IMR-90 (cell line): Measurements from ENCODE around the gene UNC13C. TPM values are rescaled to one million over a fixed set of nuclear protein-coding genes. Genes with fewer than 3 reads are reported as not detected.

Experiments
- ATAC-seq: fragments of 200-7000 bp; cut with Tn5 transposase; 2 replicates; pipeline ENCODE4 v1.9.1; 2020; ENCODE audit warnings: low read depth, mild to moderate bottlenecking, moderate library complexity
- BruUV-seq: library from RNA; stranded (reverse); fragments of 400-500 nt; replicated peaks from 2 replicates; lab custom pipeline; 2021; lab: Mats Ljungman, UMichigan
- CTCF ChIA-PET: fragments of 300-600 bp; formaldehyde crosslinking; extraction: SDS; loops from one replicate; lab custom pipeline; 2021; ENCODE audit warnings: antibody characterized with exemption; lab: Yijun Ruan, JAX
- POLR2A ChIA-PET: fragments of 300-600 bp; sonication (Branson Sonifier 250); formaldehyde crosslinking; loops from one replicate; lab custom pipeline; 2022; ENCODE audit warnings: antibody characterized with exemption; ENCODE audit not compliant: unreplicated experiment; lab: Charles Lee
- DNase-seq: peaks from one replicate; pipeline ENCODE4 v3.0.0; 2013
- H2AFZ ChIP-seq: replicated peaks from 2 replicates; pipeline ENCODE3; 2013; ENCODE audit warnings: low read length, mild to moderate bottlenecking; ENCODE audit not compliant: poor library complexity
- H2AK5ac ChIP-seq: 2 replicates; pipeline ENCODE4 v1.6.1; 2013; ENCODE audit warnings: low read depth, low read length, inconsistent platforms
- H2AK9ac ChIP-seq: replicated peaks from 2 replicates; pipeline ENCODE3; 2013; ENCODE audit warnings: mild to moderate bottlenecking, low read depth, low read length, moderate library complexity; ENCODE audit not compliant: poor library complexity
- H2BK120ac ChIP-seq: 2 replicates; pipeline ENCODE4 v1.6.1; 2013; ENCODE audit warnings: low read depth, low read length, inconsistent platforms
- H2BK15ac ChIP-seq: 3 replicates; pipeline ENCODE4 v1.6.1; 2013; ENCODE audit warnings: low read depth, low read length, inconsistent platforms
- H2BK20ac ChIP-seq: 2 replicates; pipeline ENCODE4 v1.6.1; 2013; ENCODE audit warnings: low read depth, mild to moderate bottlenecking, inconsistent platforms, low read length, moderate library complexity
- H2BK5ac ChIP-seq: 2 replicates; pipeline ENCODE4 v1.6.1; 2013; ENCODE audit warnings: mild to moderate bottlenecking, low read depth, low read length, inconsistent platforms; ENCODE audit not compliant: poor library complexity, severe bottlenecking
- H3K14ac ChIP-seq: replicated peaks from 2 replicates; pipeline ENCODE4 v1.6.1; 2013; ENCODE audit warnings: low read depth, low read length, inconsistent platforms
- H3K18ac ChIP-seq: 2 replicates; pipeline ENCODE4 v1.6.1; 2013; ENCODE audit warnings: low read depth, low read length, control low read depth
- H3K23ac ChIP-seq: 2 replicates; pipeline ENCODE4 v1.6.1; 2013; ENCODE audit warnings: low read depth, low read length, inconsistent platforms
- H3K27ac ChIP-seq: 2 replicates; pipeline ENCODE4 v1.5.1; 2013; ENCODE audit warnings: mild to moderate bottlenecking, control low read depth, low read length; ENCODE audit not compliant: insufficient read depth
- H3K27me3 ChIP-seq: 2 replicates; pipeline ENCODE4 v1.6.1; 2013; ENCODE audit warnings: low read length; ENCODE audit not compliant: control insufficient read depth, insufficient read depth
- H3K36me3 ChIP-seq: 2 replicates; pipeline ENCODE4 v1.6.1; 2013; ENCODE audit warnings: low read length, mixed read lengths; ENCODE audit not compliant: control insufficient read depth, insufficient read depth
- H3K4ac ChIP-seq: 2 replicates; pipeline ENCODE4 v1.6.1; 2013; ENCODE audit warnings: low read depth, low read length, inconsistent platforms
- H3K4me1 ChIP-seq: 2 replicates; pipeline ENCODE4 v1.6.1; 2013; ENCODE audit warnings: low read length, mixed read lengths; ENCODE audit not compliant: control insufficient read depth, insufficient read depth
- H3K4me2 ChIP-seq: 2 replicates; pipeline ENCODE4 v1.6.1; 2013; ENCODE audit warnings: low read depth, mild to moderate bottlenecking, control low read depth, low read length, moderate library complexity
- H3K4me3 ChIP-seq: 2 replicates; pipeline ENCODE4 v1.5.1; 2013; ENCODE audit warnings: low read depth, mild to moderate bottlenecking, control low read depth, low read length, moderate library complexity; ENCODE audit not compliant: insufficient read depth
- H3K56ac ChIP-seq: 2 replicates; pipeline ENCODE4 v1.6.1; 2013; ENCODE audit warnings: low read length, inconsistent platforms; ENCODE audit not compliant: insufficient read depth; ENCODE audit errors: extremely low read depth
- H3K79me1 ChIP-seq, 2 experiments: 2 replicates each; pipeline ENCODE4 v1.6.1; 2013; ENCODE audit warnings: low read length in 2 of 2, inconsistent platforms in 1 of 2, low read depth in 1 of 2
- H3K9ac ChIP-seq: 2 replicates; pipeline ENCODE4 v1.6.1; 2013; ENCODE audit warnings: low read depth, low read length, control low read depth
- H3K9me1 ChIP-seq: 2 replicates; pipeline ENCODE4 v1.6.1; 2013; ENCODE audit warnings: low read length, inconsistent platforms; ENCODE audit not compliant: insufficient read depth
- H3K9me3 ChIP-seq: 2 replicates; pipeline ENCODE4 v1.6.1; 2013; ENCODE audit warnings: low read length; ENCODE audit not compliant: control insufficient read depth, insufficient read depth
- H4K20me1 ChIP-seq: 2 replicates; pipeline ENCODE4 v1.6.1; 2013; ENCODE audit warnings: low read length, inconsistent platforms; ENCODE audit not compliant: insufficient read depth
- H4K5ac ChIP-seq: 2 replicates; pipeline ENCODE4 v1.6.1; 2013; ENCODE audit warnings: mild to moderate bottlenecking, low read depth, low read length, control low read depth
- H4K8ac ChIP-seq, 2 experiments: 2 replicates each; pipeline ENCODE4 v1.6.1; 2013; ENCODE audit warnings: low read depth in 2 of 2, low read length in 2 of 2, control low read depth in 1 of 2, inconsistent platforms in 1 of 2
- H4K91ac ChIP-seq: 2 replicates; pipeline ENCODE4 v1.6.1; 2013; ENCODE audit warnings: low read depth, low read length, inconsistent platforms; ENCODE audit not compliant: insufficient read depth
- BHLHE40 ChIP-seq: fragments of 150-350 bp; IDR thresholded peaks from 2 replicates; pipeline ENCODE4 v1.6.1; 2016; ENCODE audit warnings: mild to moderate bottlenecking, low read depth, low read length
- CEBPB ChIP-seq: IDR thresholded peaks from 2 replicates; pipeline ENCODE4 v1.6.1; 2012; ENCODE audit warnings: low read depth, low read length, improper control_type of control experiment
- CHD1 ChIP-seq: IDR thresholded peaks from 2 replicates; pipeline ENCODE4 v1.6.1; 2012; ENCODE audit warnings: low read depth, low read length, improper control_type of control experiment
- ELK1 ChIP-seq: fragments of 150-350 bp; IDR thresholded peaks from 2 replicates; pipeline ENCODE4 v1.6.1; 2016; ENCODE audit warnings: low read depth, mild to moderate bottlenecking, low read length, moderate library complexity, borderline replicate concordance
- FOS ChIP-seq: fragments of 150-350 bp; IDR thresholded peaks from 2 replicates; pipeline ENCODE4 v1.6.1; 2016; ENCODE audit warnings: low read depth, low read length
- MAFK ChIP-seq: IDR thresholded peaks from 2 replicates; pipeline ENCODE4 v1.6.1; 2012; ENCODE audit warnings: low read depth, low read length, improper control_type of control experiment
- NFE2L2 ChIP-seq: fragments of 150-350 bp; IDR thresholded peaks from 2 replicates; pipeline ENCODE4 v1.6.1; 2016; ENCODE audit warnings: low read depth, mild to moderate bottlenecking, low read length
- POLR2A ChIP-seq: IDR thresholded peaks from 2 replicates; pipeline ENCODE4 v1.6.1; 2012; ENCODE audit warnings: mild to moderate bottlenecking, low read depth, low read length
- RAD21 ChIP-seq: IDR thresholded peaks from 2 replicates; pipeline ENCODE4 v1.6.1; 2012; ENCODE audit warnings: low read length, improper control_type of control experiment
- SMC3 ChIP-seq: fragments of 150-350 bp; IDR thresholded peaks from 2 replicates; pipeline ENCODE4 v1.6.1; 2016; ENCODE audit warnings: low read depth, mild to moderate bottlenecking, antibody characterized with exemption, low read length, moderate library complexity
- WGBS, 2 experiments: methylation state at CpG; one replicate each; pipeline versions ENCODE4 v1.1.5 to v1.1.7; 2013; ENCODE audit warnings: missing lambda C conversion rate in 2 of 2; ENCODE audit not compliant: insufficient read length in 1 of 2; ENCODE audit errors: extremely low coverage in 2 of 2; 5-methylcytosine and 5-hydroxymethylcytosine counted together
- dilution Hi-C: fragments of 300-500 bp; cut with HindIII; formaldehyde crosslinking; loops from one replicate; pipeline ENCODE4 v1.14.3; 2018; ENCODE audit warnings: low sequenced_read_pairs; ENCODE audit not compliant: unreplicated experiment
- in situ Hi-C: fragments of 300-500 bp; cut with MboI; formaldehyde crosslinking; loops from 3 replicates; pipeline ENCODE4 v1.14.3; 2019; ENCODE audit warnings: low sequenced_read_pairs, inconsistent platforms, mixed read lengths
- intact Hi-C: fragments of 100-400 bp; cut with micrococcal nuclease; formaldehyde crosslinking; loops from 2 replicates; pipeline ENCODE4 v1.10.0; 2022
- polyA plus RNA-seq, 3 experiments: library from polyadenylated mRNA; depleted of rRNA; stranded (reverse); fragments of >200 nt; gene quantifications; 2 replicates each; pipeline ENCODE4 v1.2.3, GENCODE V29; 2012; ENCODE audit warnings: low replicate concordance in 1 of 3
- total RNA-seq: library from RNA; depleted of rRNA; stranded (reverse); fragments of >200 nt; gene quantifications from 2 replicates; pipeline ENCODE4 v1.2.3, GENCODE V29; 2012
- TF ChIP-seq, protein P1 (sequence below): conservative IDR thresholded peaks from 2 replicates; pipeline ENCODE4 v1.5.1; 2012; ENCODE audit warnings: mild to moderate bottlenecking, low read depth, low read length, improper control_type of control experiment
- TF ChIP-seq, protein P2 (sequence below): fragments of 150-350 bp; IDR thresholded peaks from 2 replicates; pipeline ENCODE4 v1.6.1; 2017; ENCODE audit warnings: mild to moderate bottlenecking, antibody characterized with exemption, low read length, low read depth

Gene UNC13C
- total and polyA plus RNA-seq, 2 of the 4 experiments (the other 2 are of a cell fraction), result not detected

DNA sequence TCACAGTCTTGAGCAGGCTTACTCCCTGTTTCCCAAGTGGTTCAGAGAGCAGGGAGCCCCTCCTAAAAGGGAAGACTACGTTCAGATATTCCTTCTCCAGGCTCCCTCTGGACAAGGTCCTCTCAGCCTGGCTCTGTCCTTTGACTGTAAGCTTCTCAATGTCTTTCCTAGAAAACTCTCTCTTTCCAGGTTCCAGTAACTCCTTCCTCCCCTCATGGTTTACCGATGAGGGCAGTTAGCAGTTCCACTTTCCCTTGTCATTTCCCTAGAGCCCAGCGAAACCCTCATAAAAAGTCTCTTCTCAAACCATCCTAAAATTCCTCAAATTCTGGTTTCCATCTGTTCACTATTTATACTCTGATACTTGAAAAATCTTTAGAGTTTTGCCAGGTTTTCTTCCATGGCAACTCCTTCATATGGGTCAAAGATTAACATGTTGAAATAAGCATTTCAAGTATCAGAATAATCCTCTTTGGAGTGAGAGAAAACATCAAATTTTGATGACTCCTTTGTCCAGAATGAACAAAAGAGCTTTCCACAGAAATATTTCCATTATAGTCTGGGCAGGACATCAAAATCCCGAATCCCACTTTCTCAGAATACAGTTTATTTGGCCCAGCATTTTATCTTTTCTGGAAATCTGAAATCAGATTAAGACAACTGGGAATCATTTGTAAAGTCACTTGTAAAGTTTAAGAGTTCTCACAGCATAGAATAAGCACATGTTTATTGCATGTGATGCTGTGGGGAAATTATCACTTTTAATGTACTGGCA lies 599.4 kb downstream of the UNC13C start:
- Histone ChIP-seq H3K4me1 (no peaks in the 10 kb centered on the region), H4K8ac (no peak overlapping the region), H2AFZ (no peak overlapping the region), H4K20me1 (no peaks in the 10 kb centered on the region), H3K9me3 (peaks cover 7% of the 10 kb centered on the region; the same call in 1 of the 2 replicates), H2BK120ac (no peak overlapping the region), H2BK5ac (no peak overlapping the region), H3K4ac (no peak overlapping the region), H2AK5ac (no peak overlapping the region), H3K27ac (no peak overlapping the region), H3K79me1 (no peaks in the 10 kb centered on the region), H4K5ac (no peak overlapping the region), H4K91ac (no peak overlapping the region), H3K27me3 (no peaks in the 10 kb centered on the region), H2BK20ac (no peak overlapping the region), H3K14ac (no peak overlapping the region), H3K56ac (no peak overlapping the region), H3K4me3 (no peak overlapping the region), H3K23ac (no peak overlapping the region), H3K9ac (no peak overlapping the region), H2AK9ac (no peak overlapping the region), H3K36me3 (no peaks in the 10 kb centered on the region), H3K9me1 (no peaks in the 10 kb centered on the region), H3K4me2 (no peak overlapping the region), H2BK15ac (no peak overlapping the region), H3K18ac (no peak overlapping the region)
- ChIA-PET CTCF (no interaction called here), POLR2A (no interaction called here)
- DNase-seq, result no peak
- ATAC-seq, result no peak
- no CpG with 5 or more reads among the region's 4 CpGs for WGBS, 2 experiments
- intact Hi-C loops (no loop called here), dilution Hi-C loops (no loop called here), in situ Hi-C loops (no loop called here)
- TF ChIP-seq SMC3, result no peak
- no peak for TF ChIP-seq NFE2L2
- TF ChIP-seq RAD21, result no peak
- TF ChIP-seq, protein P1, sequence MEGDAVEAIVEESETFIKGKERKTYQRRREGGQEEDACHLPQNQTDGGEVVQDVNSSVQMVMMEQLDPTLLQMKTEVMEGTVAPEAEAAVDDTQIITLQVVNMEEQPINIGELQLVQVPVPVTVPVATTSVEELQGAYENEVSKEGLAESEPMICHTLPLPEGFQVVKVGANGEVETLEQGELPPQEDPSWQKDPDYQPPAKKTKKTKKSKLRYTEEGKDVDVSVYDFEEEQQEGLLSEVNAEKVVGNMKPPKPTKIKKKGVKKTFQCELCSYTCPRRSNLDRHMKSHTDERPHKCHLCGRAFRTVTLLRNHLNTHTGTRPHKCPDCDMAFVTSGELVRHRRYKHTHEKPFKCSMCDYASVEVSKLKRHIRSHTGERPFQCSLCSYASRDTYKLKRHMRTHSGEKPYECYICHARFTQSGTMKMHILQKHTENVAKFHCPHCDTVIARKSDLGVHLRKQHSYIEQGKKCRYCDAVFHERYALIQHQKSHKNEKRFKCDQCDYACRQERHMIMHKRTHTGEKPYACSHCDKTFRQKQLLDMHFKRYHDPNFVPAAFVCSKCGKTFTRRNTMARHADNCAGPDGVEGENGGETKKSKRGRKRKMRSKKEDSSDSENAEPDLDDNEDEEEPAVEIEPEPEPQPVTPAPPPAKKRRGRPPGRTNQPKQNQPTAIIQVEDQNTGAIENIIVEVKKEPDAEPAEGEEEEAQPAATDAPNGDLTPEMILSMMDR, result no peak
- no peak for TF ChIP-seq MAFK
- TF ChIP-seq, protein P2, sequence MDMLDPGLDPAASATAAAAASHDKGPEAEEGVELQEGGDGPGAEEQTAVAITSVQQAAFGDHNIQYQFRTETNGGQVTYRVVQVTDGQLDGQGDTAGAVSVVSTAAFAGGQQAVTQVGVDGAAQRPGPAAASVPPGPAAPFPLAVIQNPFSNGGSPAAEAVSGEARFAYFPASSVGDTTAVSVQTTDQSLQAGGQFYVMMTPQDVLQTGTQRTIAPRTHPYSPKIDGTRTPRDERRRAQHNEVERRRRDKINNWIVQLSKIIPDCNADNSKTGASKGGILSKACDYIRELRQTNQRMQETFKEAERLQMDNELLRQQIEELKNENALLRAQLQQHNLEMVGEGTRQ, result no peak
- TF ChIP-seq CEBPB, result no peak
- TF ChIP-seq FOS, result no peak
- no peak for TF ChIP-seq CHD1
- no peak for TF ChIP-seq BHLHE40
- no peak for TF ChIP-seq POLR2A
- TF ChIP-seq ELK1, result no peak
- no TSS peak for BruUV-seq
